Endothelial cell of umbilical vein (primary cell): ENCODE measurements around the gene CCSER2. TPM values are rescaled to one million over a fixed set of nuclear protein-coding genes. Genes with fewer than 3 reads are reported as not detected.

Experiments
- BruUV-seq: library from RNA; stranded (reverse); fragments of 400-500 nt; replicated peaks from 2 replicates; lab custom pipeline; 2021; lab: Mats Ljungman, UMichigan
- CTCF ChIA-PET: fragments of 300-600, 350-600 bp; sonication (Branson Sonifier 250); formaldehyde crosslinking; loops from one replicate; lab custom pipeline; 2021; ENCODE audit warnings: antibody characterized with exemption, inconsistent platforms; lab: Charles Lee
- POLR2A ChIA-PET: fragments of 300-600, 350-600 bp; sonication (Branson Sonifier 250); formaldehyde crosslinking; loops from one replicate; lab custom pipeline; 2021; ENCODE audit warnings: antibody characterized with exemption, inconsistent platforms; lab: Charles Lee
- DNase-seq: peaks from one replicate; pipeline ENCODE4 v3.0.0-alpha.2; 2011; ENCODE audit warnings: low read depth, low spot score
- FAIRE-seq: peaks from 2 replicates; lab custom pipeline; 2011; peaks lifted over from hg19 to GRCh38; lab: Jason Lieb, UNC
- H2AFZ ChIP-seq: 2 replicates; pipeline ENCODE4 v1.6.0; 2012; ENCODE audit warnings: low read depth, low read length, control low read depth, inconsistent platforms
- H3K27ac ChIP-seq: 2 replicates; pipeline ENCODE4 v1.5.1; 2011; ENCODE audit warnings: low read depth, mild to moderate bottlenecking, control low read depth, low read length, moderate library complexity; ENCODE audit not compliant: insufficient read depth
- H3K27me3 ChIP-seq, 2 experiments: 2 replicates each; pipeline versions ENCODE4 v1.6.0 to v1.6.1; 2011; ENCODE audit warnings: low read length in 2 of 2, mixed read lengths in 1 of 2; ENCODE audit not compliant: control insufficient read depth in 2 of 2, insufficient read depth in 2 of 2
- H3K36me3 ChIP-seq, 2 experiments: 2 replicates in 1 of 2; 3 replicates in 1 of 2; pipeline ENCODE4 v1.5.1; 2011; ENCODE audit warnings: low read length in 2 of 2, mild to moderate bottlenecking in 1 of 2, moderate library complexity in 1 of 2; ENCODE audit not compliant: control insufficient read depth in 2 of 2, insufficient read depth in 2 of 2; ENCODE audit errors: extremely low read depth in 1 of 2
- H3K4me1 ChIP-seq: 3 replicates; pipeline ENCODE4 v1.5.1; 2011; ENCODE audit warnings: mild to moderate bottlenecking, low read length; ENCODE audit not compliant: control insufficient read depth, insufficient read depth; ENCODE audit errors: extremely low read depth
- H3K4me2 ChIP-seq: 2 replicates; pipeline ENCODE4 v1.6.1; 2011; ENCODE audit warnings: low read length, control low read depth, mixed read lengths; ENCODE audit not compliant: insufficient read depth
- H3K4me3 ChIP-seq, 3 experiments: fragments of 200-600 bp in 1 of 3; sonication (generic), shearing (Covaris generic) in 1 of 3; replicated peaks in 1 of 3; 2 replicates each; pipeline ENCODE4 v1.5.1; 2011 to 2016; ENCODE audit warnings: control low read depth in 3 of 3, low read length in 3 of 3, mild to moderate bottlenecking in 2 of 3, inconsistent platforms in 1 of 3, low read depth in 1 of 3, moderate library complexity in 1 of 3; ENCODE audit not compliant: insufficient read depth in 1 of 3
- H3K79me2 ChIP-seq: 2 replicates; pipeline ENCODE4 v1.6.0; 2012; ENCODE audit warnings: low read length, inconsistent platforms; ENCODE audit not compliant: control insufficient read depth, insufficient read depth
- H3K9ac ChIP-seq: replicated peaks from 2 replicates; pipeline ENCODE3; 2011; ENCODE audit warnings: low read length, control low read depth; ENCODE audit not compliant: insufficient read depth; ENCODE audit errors: extremely low read depth
- H3K9me1 ChIP-seq: replicated peaks from 3 replicates; pipeline ENCODE4 v1.6.0; 2011; ENCODE audit warnings: mild to moderate bottlenecking, low read length; ENCODE audit not compliant: control insufficient read depth, insufficient read depth; ENCODE audit errors: extremely low read depth
- H3K9me3 ChIP-seq: replicated peaks from 2 replicates; pipeline ENCODE4 v1.5.1; 2012; ENCODE audit warnings: low read length, inconsistent platforms; ENCODE audit not compliant: control insufficient read depth, insufficient read depth
- H4K20me1 ChIP-seq: replicated peaks from 2 replicates; pipeline ENCODE3; 2011; ENCODE audit warnings: mild to moderate bottlenecking, low read length; ENCODE audit not compliant: control insufficient read depth, insufficient read depth; ENCODE audit errors: extremely low read depth
- CTCF ChIP-seq, 2 donors: IDR thresholded peaks; 1 replicate in 1 of 2; 2 replicates in 1 of 2; pipeline ENCODE4 v1.5.1; 2011; ENCODE audit warnings: low read length in 2 of 2, mild to moderate bottlenecking in 2 of 2, moderate library complexity in 2 of 2, control low read depth in 1 of 2, inconsistent platforms in 1 of 2, low read depth in 1 of 2; ENCODE audit not compliant: insufficient read depth in 1 of 2; ENCODE audit errors: extremely low read depth in 1 of 2
- EZH2 ChIP-seq: IDR thresholded peaks from 2 replicates; pipeline ENCODE4 v1.6.1; 2012; ENCODE audit warnings: borderline replicate concordance, low read depth, mild to moderate bottlenecking, moderate library complexity, low read length, inconsistent platforms; ENCODE audit not compliant: severe bottlenecking
- FOS ChIP-seq: IDR thresholded peaks from 2 replicates; pipeline ENCODE4 v1.6.1; 2011; ENCODE audit warnings: mild to moderate bottlenecking, low read length, moderate library complexity, borderline replicate concordance; ENCODE audit not compliant: insufficient read depth
- GATA2 ChIP-seq: IDR thresholded peaks from 2 replicates; pipeline ENCODE4 v1.7.0; 2011; ENCODE audit warnings: low read depth, mild to moderate bottlenecking, moderate library complexity, mixed read lengths, low read length; ENCODE audit not compliant: insufficient read length, insufficient read depth
- JUN ChIP-seq: IDR thresholded peaks from 2 replicates; pipeline ENCODE4 v1.6.1; 2011; ENCODE audit warnings: borderline replicate concordance, low read depth; ENCODE audit not compliant: insufficient read length, insufficient read depth
- MAX ChIP-seq: IDR thresholded peaks from 2 replicates; pipeline ENCODE4 v1.6.1; 2011; ENCODE audit not compliant: insufficient read depth, insufficient read length
- MYC ChIP-seq: IDR thresholded peaks from one replicate; pipeline ENCODE4 v1.6.1; 2011; ENCODE audit warnings: mild to moderate bottlenecking, low read depth, low read length
- POLR2A ChIP-seq: IDR thresholded peaks from 2 replicates; pipeline ENCODE4 v1.6.1; 2012; ENCODE audit warnings: low read depth, mild to moderate bottlenecking, control low read depth, low read length
- POLR2AphosphoS5 ChIP-seq: IDR thresholded peaks from 2 replicates; pipeline ENCODE4 v1.6.1; 2012; ENCODE audit warnings: low read depth, mild to moderate bottlenecking, control low read depth, low read length, moderate library complexity; ENCODE audit not compliant: insufficient read depth
- dilution Hi-C: fragments of 300-500 bp; cut with MboI; formaldehyde crosslinking; loops from one replicate; pipeline ENCODE4 v1.15.0; 2019; ENCODE audit warnings: low sequenced_read_pairs; ENCODE audit not compliant: extremely low pct_ligation_motif_present
- intact Hi-C: fragments of 100-400 bp; cut with micrococcal nuclease; formaldehyde crosslinking; loops from one replicate; pipeline ENCODE4 v1.10.0; 2022
- polyA plus RNA-seq, 4 experiments: library from polyadenylated mRNA; depleted of rRNA in 3 of 4; stranded (reverse) in 3 of 4; unstranded in 1 of 4; fragments of >200 nt; gene quantifications; 2 replicates each; pipeline versions ENCODE4 v1.2.1 to v1.2.3, GENCODE V29; 2011 to 2012; ENCODE audit warnings: missing spikeins in 1 of 4
- total RNA-seq: library from RNA; stranded (reverse); gene quantifications from 2 replicates; pipeline ENCODE4 v1.2.3, GENCODE V29; 2021

Gene CCSER2
- total and polyA plus RNA-seq, 2 donors (not counting 3 experiments of a cell fraction or from before 2014, with no cell fraction given), result 14.5 to 49.3 TPM

GRCh38 chr10:84523526-84523925 is 195.1 kb downstream of the CCSER2 start:
- FAIRE-seq (no peak), DNase-seq (peak; percentile 53)
- Histone ChIP-seq H3K27ac (no peak overlapping the region), H3K9me1 (no peaks in the 10 kb centered on the region), H3K4me1 (peaks cover 12% of the 10 kb centered on the region), H3K4me2 (no peak overlapping the region), H3K9ac (no peak overlapping the region), H3K79me2 (no peaks in the 10 kb centered on the region), H3K27me3 (no peaks in the 10 kb centered on the region), H3K9me3 (no peaks in the 10 kb centered on the region), H4K20me1 (no peaks in the 10 kb centered on the region), H3K36me3 (no peaks in the 10 kb centered on the region), H3K4me3 (no peak overlapping the region), H2AFZ (no peak overlapping the region)
- ChIA-PET CTCF (interaction anchor here (0.7 to 2.3 kb wide), 9 partner anchors 11 to 259 kb away, joined by 3 to 12 read pairs (median 4); no protein-coding TSS in a partner anchor), POLR2A (no interaction called here)
- no TSS peak for BruUV-seq
- intact Hi-C loops (no loop called here), dilution Hi-C loops (no loop called here)
- TF ChIP-seq JUN (no peak), EZH2 (no peak), MAX (no peak), POLR2A (no peak), GATA2 (no peak), MYC (no peak), POLR2AphosphoS5 (no peak)

- H2AFZ ChIP-seq, result no peak overlapping the region
- FAIRE-seq (no peak), DNase-seq (no peak)
- H3K27ac ChIP-seq, result peak overlapping the region; percentile 28
- no peak overlapping the region for H3K9ac ChIP-seq
- no peak overlapping the region for H3K4me2 ChIP-seq
- CTCF ChIA-PET, result interaction anchor here (1.5 to 2.3 kb wide), 4 partner anchors 14 to 260 kb away, joined by 3 to 12 read pairs (median 8); no protein-coding TSS in a partner anchor
- POLR2A ChIA-PET, result interaction anchor here (0.7 kb wide), 1 partner anchor 15 kb away, joined by 4 read pairs; no protein-coding TSS in a partner anchor
- H3K4me3 ChIP-seq, result no peak overlapping the region
- dilution Hi-C loops, result no loop called here
- H3K9me3 ChIP-seq, result no peaks in the 10 kb centered on the region
- TF ChIP-seq POLR2A, result no peak
- TF ChIP-seq CTCF (IDR thresholded peaks at IDR 0.05; ENCODE audit: extremely low read depth in 1 of 2, insufficient read depth in 1 of 2, low read depth in 1 of 2, low read length in 2 of 2), result no peak
- TF ChIP-seq JUN, result no peak
- TF ChIP-seq GATA2, result no peak
- no peak for TF ChIP-seq MYC
- no peak for TF ChIP-seq POLR2AphosphoS5
- TF ChIP-seq EZH2, result no peak
- TF ChIP-seq MAX, result no peak
- no peak for TF ChIP-seq FOS
- no peaks in the 10 kb centered on the region for H3K79me2 ChIP-seq
- no peaks in the 10 kb centered on the region for H4K20me1 ChIP-seq
- no peaks in the 10 kb centered on the region for H3K27me3 ChIP-seq
- H3K4me1 ChIP-seq, result peaks cover 12% of the 10 kb centered on the region
- no peaks in the 10 kb centered on the region for H3K36me3 ChIP-seq
- intact Hi-C loops, result no loop called here
- no peaks in the 10 kb centered on the region for H3K9me1 ChIP-seq
- BruUV-seq, result no TSS peak
Observed at GRCh38 chr10:84524435-84524834, 196.0 kb downstream of the CCSER2 start.
